Adrenal gland (tissue), 12 donors: ENCODE data around the gene ZXDB. TPM values are rescaled to one million over a fixed set of nuclear protein-coding genes. Genes with fewer than 3 reads are reported as not detected.
"Not testable (repeated sequence)": the region's sequence is repeated elsewhere in the genome, so short reads cannot be mapped to it uniquely, and the experiment has no call there.

Experiments used
- DNase-seq, 7 donors: peaks; one replicate each; pipeline ENCODE4 v3.0.0-alpha.2; 2019 to 2020
- H3K27ac ChIP-seq, 5 donors: fragments of 200-600 bp; sonication (generic) in 4 of 5; 1 replicate in 3 of 5; 2 replicates in 2 of 5; pipeline versions ENCODE4 v1.5.1 to v1.8.0; 2016 to 2020; ENCODE audit warnings: mild to moderate bottlenecking in 1 of 5
- H3K27me3 ChIP-seq: fragments of 200-600 bp; 2 replicates; pipeline ENCODE4 v1.8.0; 2021
- H3K36me3 ChIP-seq, 2 donors: fragments of 200-600 bp; replicated peaks in 1 of 2; 1 replicate in 1 of 2; 2 replicates in 1 of 2; pipeline versions ENCODE4 v1.5.1 to v1.8.0; 2018 to 2022
- H3K4me1 ChIP-seq, 2 donors: fragments of 200-600 bp; replicated peaks in 1 of 2; 1 replicate in 1 of 2; 2 replicates in 1 of 2; pipeline versions ENCODE4 v1.5.1 to v1.8.0; 2018 to 2021
- H3K4me3 ChIP-seq, 4 donors: fragments of 200-600 bp; sonication (generic) in 3 of 4; one replicate each; pipeline ENCODE4 v1.5.1; 2016 to 2018
- H3K9me3 ChIP-seq, 3 donors: fragments of 200-600 bp; sonication (generic) in 1 of 3; replicated peaks in 1 of 3; 1 replicate in 2 of 3; 2 replicates in 1 of 3; pipeline versions ENCODE4 v1.5.1 to v1.8.0; 2016 to 2021
- POLR2A ChIP-seq, 2 donors: fragments of 450-650 bp; IDR thresholded peaks; one replicate each; pipeline ENCODE4 v1.6.1; 2017; ENCODE audit warnings: antibody characterized with exemption in 2 of 2, mild to moderate bottlenecking in 2 of 2, moderate library complexity in 1 of 2
- WGBS, 4 donors: extraction: QIAGEN DNeasy Blood & Tissue Kit in 2 of 4; methylation state at CpG; one replicate each; pipeline versions ENCODE4 v1.1.5 to v1.1.7; 2013 to 2017; 5-methylcytosine and 5-hydroxymethylcytosine counted together
- intact Hi-C, 2 donors: fragments of 100-400 bp; cut with DNase I; formaldehyde crosslinking; loops; one replicate each; pipeline versions ENCODE4 v1.14.1 to v1.15.0; 2022 to 2023
- polyA plus RNA-seq, 3 donors: library from polyadenylated mRNA; stranded (reverse); fragments of 200-250 nt in 2 of 3; fragments of 350-450 nt in 1 of 3; fragmentation: Illumina TruSeq in 1 of 3; extraction: RNeasy Lipid Tissue Mini Kit (QIAGEN cat#74804) in 1 of 3; gene quantifications; one replicate each; pipeline ENCODE4 v1.2.3, GENCODE V29; 2013 to 2014
- total RNA-seq, 9 donors: library from RNA; depleted of rRNA in 4 of 9; stranded (reverse); fragments of >200 nt in 4 of 9; fragments of 120-200 nt in 1 of 9; fragmentation: NEBNext Ultra II Directional in 1 of 9; extraction: Animal tissue kit (Norgen Biotek cat#: 25700) in 1 of 9; gene quantifications; one replicate each; pipeline versions ENCODE4 v1.1.0 to v1.2.4, GENCODE V29; 2013 to 2023
- TF ChIP-seq, protein P1 (sequence below), 6 experiments: fragments of 450-650 bp in 4 of 6; fragments of 200-600 bp in 2 of 6; sonication (generic) in 1 of 6; IDR thresholded peaks; 1 replicate in 5 of 6; 2 replicates in 1 of 6; pipeline versions ENCODE4 v1.5.1 to v1.8.0; 2016 to 2021; ENCODE audit warnings: antibody characterized with exemption in 6 of 6, mild to moderate bottlenecking in 2 of 6, moderate library complexity in 1 of 6
- donor health status: healthy with polysubstance abuse.
- donor health status: Bipolar disorder and iron deficiency.
- donor health status: DM: yes; HTN: yes; CAD: no.
- donor health status: DM: no; HTN: no; CAD: no.
- donor health status: DM: no; HTN: no; CAD: no.
- donor health status: DM: yes; HTN: yes; CAD: no.

The ZXDB gene
- total and polyA plus RNA-seq, 12 donors, result 1.4 to 31.3 (median 6.6) TPM

DNA sequence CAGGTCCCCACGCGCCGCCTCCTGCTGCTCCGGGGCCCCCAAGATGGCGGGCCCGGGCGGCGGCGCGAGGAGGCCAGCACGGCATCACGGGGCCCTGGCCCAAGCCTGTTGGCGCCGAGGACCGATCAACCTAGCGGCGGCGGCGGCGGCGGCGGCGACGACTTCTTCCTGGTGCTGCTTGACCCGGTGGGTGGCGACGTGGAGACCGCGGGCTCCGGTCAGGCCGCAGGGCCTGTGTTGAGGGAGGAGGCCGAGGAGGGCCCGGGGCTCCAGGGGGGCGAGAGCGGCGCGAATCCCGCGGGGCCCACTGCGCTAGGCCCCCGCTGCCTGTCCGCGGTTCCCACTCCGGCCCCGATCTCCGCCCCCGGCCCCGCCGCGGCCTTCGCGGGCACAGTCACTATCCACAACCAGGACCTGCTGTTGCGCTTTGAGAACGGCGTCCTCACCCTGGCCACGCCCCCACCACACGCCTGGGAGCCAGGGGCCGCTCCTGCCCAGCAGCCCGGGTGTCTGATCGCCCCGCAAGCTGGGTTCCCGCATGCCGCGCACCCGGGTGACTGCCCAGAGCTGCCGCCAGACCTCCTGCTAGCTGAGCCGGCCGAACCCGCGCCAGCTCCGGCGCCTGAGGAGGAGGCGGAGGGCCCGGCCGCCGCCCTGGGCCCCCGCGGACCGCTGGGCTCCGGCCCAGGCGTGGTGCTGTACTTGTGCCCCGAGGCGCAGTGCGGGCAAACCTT lies 516 bp downstream of the ZXDB start:
- intact Hi-C loops, H3K27me3 ChIP-seq, H3K36me3 ChIP-seq, H3K9me3 ChIP-seq: not testable (repeated sequence)
- peaks cover 12 to 25% of the 10 kb centered on the region in 2 donors for H3K4me1 ChIP-seq
- peak in 1 of 2 donors; percentile 61 for TF ChIP-seq POLR2A (IDR thresholded peaks at IDR 0.05)
- H3K4me3 ChIP-seq, result peak overlapping the region in 2 of 4 donors; percentile 32 to 52
- peak; percentile 20 to 58 (median 37) for DNase-seq
- H3K27ac ChIP-seq, result peak overlapping the region; percentile 76 to 95 (median 87)
- WGBS, 4 donors, result 0 to 27% methylated on average over 70 to 73 of the region's 84 CpGs; no CpG with 5 or more reads in 2 of the 4 donors

DNA sequence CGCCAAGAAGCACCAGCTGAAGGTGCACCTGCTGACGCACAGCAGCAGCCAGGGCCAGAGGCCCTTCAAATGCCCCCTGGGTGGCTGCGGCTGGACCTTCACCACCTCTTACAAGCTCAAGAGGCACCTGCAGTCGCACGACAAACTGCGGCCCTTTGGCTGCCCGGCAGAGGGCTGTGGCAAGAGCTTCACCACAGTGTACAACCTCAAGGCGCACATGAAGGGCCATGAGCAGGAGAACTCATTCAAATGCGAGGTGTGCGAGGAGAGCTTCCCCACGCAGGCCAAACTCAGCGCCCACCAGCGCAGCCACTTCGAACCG lies 1.0 kb downstream of the ZXDB start:
- DNase-seq, result peak in 5 of 7 donors; percentile 17 to 64 (median 38)
- H3K36me3 ChIP-seq, H3K9me3 ChIP-seq, H3K27me3 ChIP-seq, intact Hi-C loops: not testable (repeated sequence)
- WGBS, 4 donors, result 20 to 36% (median 32%) methylated on average over 1 to 14 of the region's 15 CpGs; no CpG with 5 or more reads in 1 of the 4 donors
- H3K4me1 ChIP-seq, result peaks cover 12 to 25% of the 10 kb centered on the region in 2 donors
- peak overlapping the region in 2 of 4 donors; percentile 32 to 52 for H3K4me3 ChIP-seq
- H3K27ac ChIP-seq, result peak overlapping the region; percentile 76 to 95 (median 87)

DNA sequence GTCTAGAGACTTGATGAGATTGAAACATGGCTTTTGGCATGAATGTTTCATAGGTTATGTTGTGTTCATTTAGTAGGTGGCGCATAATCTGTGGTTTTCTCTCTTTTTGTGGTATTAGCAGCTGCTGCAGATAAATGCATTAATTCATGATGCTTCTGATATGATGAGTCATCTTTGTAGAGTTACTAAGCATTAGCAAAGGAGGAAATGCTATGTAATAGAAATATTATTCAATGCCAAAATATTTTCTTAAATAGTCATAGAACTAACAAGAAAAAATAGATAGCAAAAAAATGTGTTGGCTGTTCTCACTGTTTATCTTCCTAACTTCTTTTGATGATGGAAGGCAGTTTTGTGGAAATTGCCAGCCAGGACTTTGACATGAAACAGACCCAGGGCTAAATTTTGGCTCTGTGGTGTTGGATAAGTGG lies 3.6 kb downstream of the ZXDB start:
- WGBS, 4 donors, result 45 to 65% (median 57%) methylated on average over 1 of the region's 1 CpG
- Histone ChIP-seq H3K27ac (peak overlapping the region in 3 of 5 donors; percentile 6 to 39 (median 33)), H3K36me3 (no peaks in the 10 kb centered on the region), H3K27me3 (no peaks in the 10 kb centered on the region), H3K4me3 (no peak overlapping the region), H3K9me3 (no peaks in the 10 kb centered on the region), H3K4me1 (peaks cover 12 to 25% of the 10 kb centered on the region in 2 donors)
- intact Hi-C loops, result no loop called here
- peak in 2 of 7 donors; percentile 10 to 51 for DNase-seq
- TF ChIP-seq, protein P1, sequence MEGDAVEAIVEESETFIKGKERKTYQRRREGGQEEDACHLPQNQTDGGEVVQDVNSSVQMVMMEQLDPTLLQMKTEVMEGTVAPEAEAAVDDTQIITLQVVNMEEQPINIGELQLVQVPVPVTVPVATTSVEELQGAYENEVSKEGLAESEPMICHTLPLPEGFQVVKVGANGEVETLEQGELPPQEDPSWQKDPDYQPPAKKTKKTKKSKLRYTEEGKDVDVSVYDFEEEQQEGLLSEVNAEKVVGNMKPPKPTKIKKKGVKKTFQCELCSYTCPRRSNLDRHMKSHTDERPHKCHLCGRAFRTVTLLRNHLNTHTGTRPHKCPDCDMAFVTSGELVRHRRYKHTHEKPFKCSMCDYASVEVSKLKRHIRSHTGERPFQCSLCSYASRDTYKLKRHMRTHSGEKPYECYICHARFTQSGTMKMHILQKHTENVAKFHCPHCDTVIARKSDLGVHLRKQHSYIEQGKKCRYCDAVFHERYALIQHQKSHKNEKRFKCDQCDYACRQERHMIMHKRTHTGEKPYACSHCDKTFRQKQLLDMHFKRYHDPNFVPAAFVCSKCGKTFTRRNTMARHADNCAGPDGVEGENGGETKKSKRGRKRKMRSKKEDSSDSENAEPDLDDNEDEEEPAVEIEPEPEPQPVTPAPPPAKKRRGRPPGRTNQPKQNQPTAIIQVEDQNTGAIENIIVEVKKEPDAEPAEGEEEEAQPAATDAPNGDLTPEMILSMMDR (IDR thresholded peaks at IDR 0.05), result no peak
- no peak for TF ChIP-seq POLR2A (IDR thresholded peaks at IDR 0.05)

DNA sequence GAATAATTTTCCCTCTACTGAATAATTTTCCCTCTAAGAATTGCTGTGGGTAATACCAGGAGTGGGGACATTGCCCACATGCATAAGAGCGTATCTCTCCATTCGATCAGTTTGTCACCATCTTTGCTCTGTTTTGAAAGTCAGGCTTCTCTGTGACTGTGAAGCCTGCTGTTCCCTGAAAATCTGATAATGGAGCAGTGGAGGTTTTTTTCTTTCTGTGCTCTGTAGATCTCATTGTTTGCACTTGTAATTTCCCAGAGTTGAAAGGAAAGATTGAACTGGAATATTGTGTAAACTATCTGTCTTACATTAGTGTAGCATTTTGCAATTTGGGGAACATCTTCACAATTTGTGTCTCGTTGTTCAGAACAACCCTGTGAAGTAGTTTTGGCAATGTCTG lies 4.3 kb downstream of the ZXDB start:
- no peak for TF ChIP-seq POLR2A (IDR thresholded peaks at IDR 0.05)
- TF ChIP-seq, protein P1 (IDR thresholded peaks at IDR 0.05), result no peak
- H3K4me3 ChIP-seq, result peak overlapping the region in 1 of 4 donors; percentile 2
- H3K9me3 ChIP-seq, result no peaks in the 10 kb centered on the region
- no peak for DNase-seq
- H3K27ac ChIP-seq, result peak overlapping the region in 3 of 5 donors; percentile 6 to 39 (median 38)
- intact Hi-C loops, result no loop called here
- WGBS, 4 donors, result 42 to 62% (median 58%) methylated on average over 3 of the region's 3 CpGs
- H3K27me3 ChIP-seq, result no peaks in the 10 kb centered on the region
- peaks cover 12 to 25% of the 10 kb centered on the region in 2 donors for H3K4me1 ChIP-seq
- H3K36me3 ChIP-seq, result no peaks in the 10 kb centered on the region

DNA sequence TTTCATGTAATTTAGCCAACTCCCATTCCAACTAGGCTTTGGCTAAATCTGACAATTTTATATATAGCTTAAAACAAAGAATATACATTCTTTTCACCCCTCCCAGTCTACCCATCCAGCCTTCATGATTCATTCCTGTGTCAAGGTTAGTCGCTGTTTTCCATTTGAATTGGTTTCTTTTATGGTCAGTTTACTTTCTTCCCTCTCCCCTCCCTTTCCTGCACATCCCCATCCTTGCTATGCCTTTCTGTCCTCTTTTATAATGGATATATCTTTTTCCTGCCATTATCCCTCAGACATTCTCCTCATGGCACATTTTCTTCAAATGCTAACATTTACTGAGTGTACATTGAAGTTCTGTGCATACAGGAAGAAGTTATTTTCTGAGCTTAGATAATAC lies 4.7 kb downstream of the ZXDB start:
- intact Hi-C loops, result no loop called here
- peak overlapping the region in 1 of 4 donors; percentile 2 for H3K4me3 ChIP-seq
- peak overlapping the region in 2 of 5 donors; percentile 6 to 38 for H3K27ac ChIP-seq

More for the DNA sequence above, 4.7 kb downstream of the ZXDB start:
- Histone ChIP-seq H3K36me3 (no peaks in the 10 kb centered on the region), H3K27me3 (no peaks in the 10 kb centered on the region), H3K4me1 (peaks cover 12 to 25% of the 10 kb centered on the region in 2 donors), H3K9me3 (no peaks in the 10 kb centered on the region)
- WGBS, 4 donors, result 31 to 59% (median 39%) methylated on average over 1 of the region's 1 CpG
- DNase-seq, result no peak
- TF ChIP-seq, protein P1 (IDR thresholded peaks at IDR 0.05), result no peak
- TF ChIP-seq POLR2A (IDR thresholded peaks at IDR 0.05), result no peak
